GM21619 (cell line): ENCODE data around the gene IGIP.

Experiments
- ATAC-seq: cut with Tn5 transposase; IDR thresholded peaks from one replicate; pipeline ENCODE4 v1.9.1; 2021; ENCODE audit not compliant: unreplicated experiment

Gene IGIP

DNA sequence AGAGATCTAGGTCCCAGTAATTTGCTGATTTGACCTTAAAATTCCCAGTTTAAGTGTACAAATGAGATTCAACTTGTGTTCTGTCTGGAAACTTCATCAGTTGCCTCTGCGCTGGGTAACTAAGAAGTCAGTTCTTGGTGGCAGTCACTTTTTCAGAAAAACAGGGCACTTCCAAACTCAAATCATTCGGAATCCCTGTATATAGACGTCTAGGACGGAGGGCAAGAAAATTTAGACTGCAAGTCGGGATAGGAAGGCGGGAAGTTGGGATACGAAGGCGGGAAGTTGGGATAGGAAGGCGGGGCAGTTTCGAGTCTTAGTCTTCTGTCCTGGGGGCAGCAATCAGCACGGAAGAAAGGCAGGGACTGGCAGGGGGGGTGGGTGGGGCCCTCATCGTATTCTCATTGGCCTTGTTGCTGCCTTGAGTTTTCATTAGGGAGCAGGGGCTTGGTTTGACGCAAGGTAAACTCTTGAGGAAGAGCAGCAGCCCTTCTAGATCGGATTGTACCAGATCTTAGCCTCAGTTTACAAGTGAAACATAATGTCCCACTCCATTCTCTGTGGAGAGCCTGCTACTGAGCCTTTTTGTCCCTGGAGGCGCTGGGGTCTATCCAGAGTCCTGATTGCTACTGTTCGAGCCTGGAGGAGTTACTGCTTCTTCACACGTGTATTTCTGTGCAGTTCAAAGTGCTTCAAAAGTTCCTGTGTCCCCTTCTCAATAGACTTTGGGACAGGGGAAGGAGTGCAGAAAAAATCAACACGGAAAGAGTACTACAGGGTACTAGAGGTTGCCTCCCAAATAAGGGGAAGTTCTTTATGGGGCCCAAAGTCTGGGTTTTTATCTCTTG is 14.5 kb upstream of the IGIP start:
- no peak for ATAC-seq

DNA sequence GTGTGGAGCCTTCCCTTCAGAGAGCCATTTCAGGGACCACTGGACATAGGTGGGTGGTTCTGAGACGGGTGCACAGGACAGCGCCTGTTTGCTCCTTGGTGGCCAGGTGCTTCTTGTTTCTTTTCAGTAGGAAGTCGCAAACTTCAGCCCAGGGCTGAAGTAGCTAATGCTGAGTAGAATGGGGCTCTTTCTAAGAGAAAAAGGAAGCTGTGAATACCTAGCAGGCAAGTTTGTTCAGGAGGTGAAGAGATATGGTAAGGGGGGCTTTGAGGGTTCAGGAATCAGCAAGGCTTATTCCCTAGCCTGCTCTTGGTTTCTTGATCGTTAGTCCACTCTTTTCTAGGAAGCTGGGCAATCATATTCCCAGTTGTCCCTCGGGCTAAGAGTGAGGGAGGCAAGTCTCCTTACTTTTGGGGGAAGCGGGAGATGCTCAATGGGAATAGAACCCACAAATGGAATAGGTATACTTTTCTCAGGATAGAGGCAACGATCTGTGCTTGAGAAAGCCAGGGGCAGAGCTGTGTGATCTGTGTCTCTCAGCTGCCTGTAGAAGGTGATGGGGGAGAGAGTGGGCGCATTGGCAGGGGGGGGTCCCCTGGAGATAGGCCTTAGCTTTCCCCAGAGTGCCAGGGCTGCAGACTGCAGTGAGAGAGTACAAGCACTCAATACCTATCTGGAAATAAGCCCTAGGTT is 13.7 kb upstream of the IGIP start:
- ATAC-seq: no peak

DNA sequence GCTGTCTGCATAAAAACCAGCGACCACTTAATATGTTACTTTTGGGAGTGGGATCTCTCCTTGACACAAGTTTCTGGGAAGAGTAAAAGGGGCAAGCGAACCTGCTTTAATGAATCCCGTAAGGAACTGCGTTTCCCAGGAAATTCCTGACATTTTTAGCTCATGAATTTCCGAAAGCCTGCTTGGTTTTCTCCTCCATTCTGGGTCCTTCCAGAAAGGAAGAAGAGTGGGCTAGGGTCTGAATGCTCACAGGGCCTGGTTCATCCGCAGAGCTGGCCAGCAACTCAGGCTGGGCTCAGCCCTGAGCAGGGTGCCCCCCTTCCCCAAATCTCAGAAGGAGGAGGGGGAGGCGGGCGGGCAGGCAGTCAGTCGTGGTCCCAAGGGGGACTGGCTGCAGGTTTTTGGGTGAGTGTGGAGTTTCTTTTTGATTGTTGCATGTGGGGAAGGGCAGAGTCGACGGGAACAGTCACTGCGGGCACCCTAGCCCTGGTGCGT is 13.0 kb upstream of the IGIP start:
- ATAC-seq: no peak

DNA sequence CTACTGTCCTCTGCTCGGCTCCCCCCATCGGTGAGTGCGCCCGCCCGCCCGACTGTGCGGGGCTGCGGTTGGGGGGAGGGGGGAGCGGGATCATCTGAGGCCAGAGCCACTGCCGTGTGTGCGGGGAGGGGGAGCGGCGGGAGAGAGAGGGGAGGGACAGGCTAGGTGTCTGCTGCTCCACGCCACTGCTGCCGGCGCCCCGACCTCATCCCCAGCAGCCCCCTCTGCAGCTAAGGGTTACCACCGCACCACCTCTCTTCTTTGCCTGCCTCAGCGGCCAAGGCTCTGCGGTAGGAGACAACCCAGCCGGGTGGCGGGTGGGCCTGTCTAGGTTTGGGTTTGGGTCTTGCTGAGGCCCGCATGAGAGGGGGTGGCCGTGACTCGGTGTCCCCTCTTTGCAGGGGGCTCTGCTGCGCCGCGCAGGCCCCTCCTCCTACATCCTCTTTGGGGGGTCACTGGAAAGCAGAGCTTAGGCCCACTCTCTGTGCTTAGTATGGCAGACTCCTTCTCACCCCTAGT is 12.5 kb upstream of the IGIP start:
- peak; percentile 1 for ATAC-seq

DNA sequence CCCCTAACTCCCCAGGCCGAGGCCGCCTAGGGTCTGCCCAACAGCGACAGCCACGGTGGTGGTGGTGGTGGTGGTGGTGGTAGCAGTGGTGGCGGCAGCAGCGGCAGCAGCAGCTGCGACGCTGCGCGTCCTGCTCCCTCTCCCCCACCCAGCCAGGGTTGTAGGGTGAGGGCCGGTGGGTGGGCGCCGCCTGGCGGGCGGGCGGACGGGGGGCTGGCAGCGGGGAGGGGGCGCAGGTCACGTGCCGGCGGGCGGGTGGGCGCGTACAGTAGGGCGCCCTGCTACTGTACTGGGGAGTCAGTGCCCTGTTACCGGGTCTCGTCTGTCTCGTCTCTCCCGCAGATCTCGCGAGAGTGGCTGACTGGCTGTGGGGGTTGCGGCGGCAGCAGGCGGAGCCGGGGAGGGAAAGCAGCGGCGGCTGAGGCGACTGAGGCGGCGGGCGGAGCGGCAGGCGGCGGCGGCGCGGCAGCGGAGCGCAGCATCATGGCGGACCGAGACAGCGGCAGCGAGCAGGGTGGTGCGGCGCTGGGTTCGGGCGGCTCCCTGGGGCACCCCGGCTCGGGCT is 12.0 kb upstream of the IGIP start, which contains the start of gene PURA:
Gene PURA (plus strand): TSS at position 411 of the 565 bp plus-strand sequence. CDS start 73 bp downstream, at position 484.
- peak; percentile 90 for ATAC-seq

DNA sequence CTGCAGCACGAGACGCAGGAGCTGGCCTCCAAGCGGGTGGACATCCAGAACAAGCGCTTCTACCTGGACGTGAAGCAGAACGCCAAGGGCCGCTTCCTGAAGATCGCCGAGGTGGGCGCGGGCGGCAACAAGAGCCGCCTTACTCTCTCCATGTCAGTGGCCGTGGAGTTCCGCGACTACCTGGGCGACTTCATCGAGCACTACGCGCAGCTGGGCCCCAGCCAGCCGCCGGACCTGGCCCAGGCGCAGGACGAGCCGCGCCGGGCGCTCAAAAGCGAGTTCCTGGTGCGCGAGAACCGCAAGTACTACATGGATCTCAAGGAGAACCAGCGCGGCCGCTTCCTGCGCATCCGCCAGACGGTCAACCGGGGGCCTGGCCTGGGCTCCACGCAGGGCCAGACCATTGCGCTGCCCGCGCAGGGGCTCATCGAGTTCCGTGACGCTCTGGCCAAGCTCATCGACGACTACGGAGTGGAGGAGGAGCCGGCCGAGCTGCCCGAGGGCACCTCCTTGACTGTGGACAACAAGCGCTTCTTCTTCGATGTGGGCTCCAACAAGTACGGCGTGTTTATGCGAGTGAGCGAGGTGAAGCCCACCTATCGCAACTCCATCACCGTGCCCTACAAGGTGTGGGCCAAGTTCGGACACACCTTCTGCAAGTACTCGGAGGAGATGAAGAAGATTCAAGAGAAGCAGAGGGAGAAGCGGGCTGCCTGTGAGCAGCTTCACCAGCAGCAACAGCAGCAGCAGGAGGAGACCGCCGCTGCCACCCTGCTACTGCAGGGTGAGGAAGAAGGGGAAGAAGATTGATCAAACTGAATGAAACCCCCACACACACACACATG is 11.2 kb upstream of the IGIP start:
- ATAC-seq: peak; percentile 35

DNA sequence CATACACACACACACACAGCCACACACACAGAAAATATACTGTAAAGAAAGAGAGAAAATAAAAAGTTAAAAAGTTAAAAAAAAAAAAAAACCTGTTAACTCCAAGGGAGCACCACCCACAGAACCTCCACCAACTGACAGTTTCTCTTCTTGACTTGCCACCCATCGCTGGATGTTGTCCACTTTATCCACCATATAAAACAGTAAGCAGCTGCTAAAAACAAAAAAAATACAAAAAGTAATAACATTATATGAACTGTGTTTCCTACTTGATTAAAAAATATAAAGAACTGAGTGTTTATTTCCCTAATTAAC is 10.6 kb upstream of the IGIP start:
- no peak for ATAC-seq

DNA sequence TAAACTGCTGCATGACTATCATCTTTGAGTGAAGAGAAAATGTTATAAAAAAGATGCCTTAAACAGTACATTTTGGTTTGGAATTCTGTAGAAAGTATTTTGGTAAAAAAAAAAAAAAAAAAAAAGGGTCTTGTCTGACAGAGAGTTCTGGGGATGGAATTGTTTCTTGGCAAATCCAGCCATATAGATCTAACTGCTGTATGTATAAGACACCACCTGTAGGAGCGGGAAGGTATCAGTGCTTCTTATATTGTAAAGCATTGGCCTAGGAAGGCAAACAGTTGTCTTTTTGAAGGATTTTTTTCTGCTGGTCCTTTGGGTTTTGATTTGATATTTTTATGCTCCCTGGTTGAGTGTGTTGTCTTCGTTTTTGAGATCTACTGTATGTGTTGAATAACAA is 9.0 kb upstream of the IGIP start:
- no peak for ATAC-seq

DNA sequence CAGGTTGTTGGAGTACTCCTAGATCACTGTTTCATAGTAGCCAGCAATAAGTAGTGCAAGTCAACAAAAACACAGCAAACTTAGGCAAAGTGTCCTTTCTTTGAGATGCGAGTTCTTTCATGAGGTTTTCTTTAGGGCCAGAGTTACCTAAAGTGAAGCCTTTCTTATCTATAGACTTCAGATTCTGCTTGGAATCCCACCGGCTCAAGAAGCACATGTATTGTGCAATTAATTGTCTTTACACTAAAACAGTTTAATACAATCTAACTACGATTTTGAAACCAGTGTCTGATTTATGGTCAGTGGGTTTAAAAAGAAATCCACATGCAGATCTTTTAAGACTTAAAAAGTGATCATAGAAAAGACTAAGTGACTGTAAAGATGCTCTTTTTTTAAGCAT is 8.2 kb upstream of the IGIP start:
- no peak for ATAC-seq

DNA sequence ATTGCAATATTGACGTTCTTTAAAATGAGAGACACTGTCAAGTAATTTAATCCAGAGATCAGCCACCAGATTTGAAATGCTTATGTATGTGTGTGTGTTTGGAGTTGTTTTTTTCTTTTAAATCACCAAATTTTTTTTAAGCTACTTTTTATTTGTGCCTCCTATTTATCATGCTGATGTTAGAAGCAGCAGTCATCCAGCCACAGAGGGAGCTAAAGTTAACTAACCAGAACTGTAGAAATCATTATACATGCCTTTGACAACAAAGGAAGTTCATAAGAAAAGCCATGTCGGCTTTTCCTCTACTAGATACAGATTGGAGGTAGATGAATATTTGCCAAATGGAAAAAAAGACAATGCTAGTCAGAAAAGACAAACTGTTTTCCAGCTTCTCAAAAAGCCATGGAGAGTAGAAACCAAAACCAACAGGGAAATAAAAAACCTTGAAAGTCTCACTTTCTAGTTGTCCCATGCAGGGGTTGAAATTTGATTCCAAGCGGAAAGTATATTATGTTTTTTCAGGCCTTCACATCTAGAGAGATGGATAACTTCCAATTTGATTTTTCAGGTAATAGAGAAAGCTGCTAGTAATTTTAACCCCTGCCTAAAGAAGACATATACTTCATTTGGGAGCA is 7.3 kb upstream of the IGIP start:
- no peak for ATAC-seq

DNA sequence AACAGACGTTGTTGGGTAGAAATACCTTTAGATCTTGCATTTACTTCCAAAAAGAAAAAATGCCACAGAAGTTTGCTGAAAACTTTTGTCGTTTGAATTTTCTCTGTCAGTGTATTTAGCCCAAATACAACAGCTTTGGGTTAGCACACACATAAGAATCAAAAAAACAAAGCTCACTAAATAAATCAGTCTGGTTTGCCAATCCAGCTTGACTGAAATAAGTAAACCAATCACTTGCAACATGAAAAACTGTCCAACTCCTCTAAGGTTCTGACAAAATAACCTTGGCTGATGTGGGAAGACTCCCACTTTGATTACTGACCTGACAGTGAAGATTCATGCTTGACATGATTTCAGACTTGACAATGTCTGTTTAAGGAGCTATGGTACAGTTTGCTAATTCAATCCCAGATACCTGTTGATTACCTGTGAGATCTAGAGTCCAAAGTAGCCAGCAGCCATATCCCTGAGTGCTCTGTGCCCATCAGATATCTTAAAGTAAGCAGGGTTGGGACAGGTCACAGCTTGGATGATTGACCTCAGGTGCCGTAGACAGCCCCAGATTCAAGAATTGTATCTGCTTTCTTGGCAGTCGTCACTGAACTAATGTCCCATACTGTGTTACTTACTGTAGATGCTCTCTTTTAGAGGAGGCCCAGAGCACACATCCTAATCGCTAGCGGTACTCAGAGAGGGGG is 727 bp downstream of the IGIP start:
- no peak for ATAC-seq

DNA sequence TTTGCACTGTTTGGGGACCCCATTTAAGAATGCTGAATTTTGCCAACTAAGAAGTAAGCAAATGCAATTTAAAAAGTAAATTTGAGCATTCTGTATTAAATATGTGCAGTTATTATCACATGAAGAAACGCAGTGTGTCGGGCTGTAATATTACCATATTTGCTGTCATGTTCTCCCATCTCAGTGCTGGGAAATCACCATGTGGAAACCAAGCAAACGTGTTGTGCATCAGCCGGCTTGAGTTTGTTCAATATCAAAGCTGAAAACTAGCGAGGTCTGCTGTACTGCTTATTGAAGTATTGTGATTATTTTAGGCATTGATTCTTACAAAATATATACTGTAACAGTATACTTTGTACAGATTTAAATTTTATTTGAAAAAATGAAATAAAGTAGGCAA is 2.6 kb downstream of the IGIP start:
- no peak for ATAC-seq

DNA sequence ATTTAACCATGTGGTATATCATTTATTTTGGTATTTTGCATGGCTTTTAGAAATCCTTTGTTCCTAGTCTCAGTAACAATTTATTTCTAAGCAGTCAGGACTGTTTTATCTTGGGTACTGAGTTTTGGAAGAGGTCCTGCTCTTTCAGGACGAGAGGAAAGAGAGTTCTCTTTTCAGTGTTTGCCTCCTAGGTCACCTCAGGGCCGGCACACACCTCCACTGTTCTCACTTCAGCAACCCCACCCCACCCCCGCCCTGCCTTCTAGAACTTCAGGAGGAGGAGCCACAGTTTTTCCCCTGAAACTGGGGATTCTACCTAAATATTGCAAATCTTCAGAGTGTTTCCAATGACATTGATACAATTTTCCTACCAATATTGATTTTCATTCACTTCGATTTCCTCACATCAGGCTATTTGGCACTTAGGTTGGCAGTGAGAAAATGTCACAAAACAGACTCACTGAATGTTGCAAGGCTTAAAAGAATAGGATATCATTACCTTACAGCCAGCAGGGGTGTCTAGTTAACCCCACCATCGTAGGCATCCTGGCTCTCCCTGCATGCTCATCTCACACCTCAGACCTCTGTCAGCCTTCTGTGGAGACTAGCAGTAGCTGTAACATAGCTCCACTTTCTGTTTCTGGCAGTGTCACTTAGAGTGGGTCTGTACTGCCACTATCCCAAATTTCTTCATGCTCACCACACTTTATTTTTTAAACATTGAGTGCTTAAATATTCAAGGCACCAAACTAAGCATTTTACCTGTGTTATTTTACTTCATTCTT is 5.4 kb downstream of the IGIP start:
- no peak for ATAC-seq

DNA sequence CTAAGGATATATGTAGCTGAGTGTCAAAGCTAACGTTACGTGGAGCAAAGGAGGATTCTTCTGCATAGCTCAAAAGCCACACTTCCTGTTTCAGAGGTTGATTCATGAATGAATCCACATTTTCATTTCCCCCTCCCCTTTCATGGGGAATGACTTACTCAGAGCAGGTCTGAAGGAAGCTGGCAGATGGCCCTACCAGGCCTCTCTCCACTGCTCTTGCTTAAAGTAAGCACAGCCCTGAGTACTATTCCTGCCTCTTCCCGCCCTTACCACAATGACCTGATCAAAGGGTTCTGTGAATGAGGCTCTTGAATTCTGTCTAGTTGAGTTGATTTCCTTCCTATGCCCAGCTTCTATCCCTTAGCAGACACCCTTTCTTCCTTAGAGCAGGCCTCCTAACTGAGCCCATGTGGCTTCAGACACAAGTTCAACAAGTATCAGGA is 6.3 kb downstream of the IGIP start:
- ATAC-seq: no peak

DNA sequence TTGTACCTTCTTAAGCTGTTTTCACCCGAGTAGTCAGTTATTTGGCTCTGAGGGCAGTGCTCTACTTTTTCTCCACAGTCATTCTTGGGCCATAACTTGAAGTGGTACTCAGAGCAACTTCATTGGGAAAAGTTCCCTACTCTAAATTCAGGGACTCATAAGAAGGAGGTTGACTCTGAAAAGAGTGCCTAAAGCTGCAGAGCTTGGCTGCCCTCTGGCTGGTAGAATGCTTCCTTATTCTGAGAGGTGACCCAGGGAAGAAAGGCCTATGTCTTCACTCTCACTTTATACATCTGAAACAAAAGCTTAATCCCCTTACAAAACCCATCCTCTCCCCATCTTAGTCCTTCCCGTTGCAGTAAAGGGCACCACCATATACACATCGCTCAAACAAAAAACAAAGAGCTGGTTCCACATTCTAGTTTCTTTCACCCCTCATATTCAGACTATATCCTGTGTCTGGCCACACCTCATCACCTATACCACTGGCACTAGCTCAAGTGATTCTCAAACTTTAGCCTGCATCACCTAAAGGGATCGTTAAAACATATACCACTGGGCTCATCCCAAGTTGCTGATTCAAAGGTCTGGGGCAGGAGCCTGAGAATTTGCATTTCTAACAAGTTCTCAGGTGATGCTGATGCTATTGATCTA is 7.9 kb downstream of the IGIP start:
- no peak for ATAC-seq

DNA sequence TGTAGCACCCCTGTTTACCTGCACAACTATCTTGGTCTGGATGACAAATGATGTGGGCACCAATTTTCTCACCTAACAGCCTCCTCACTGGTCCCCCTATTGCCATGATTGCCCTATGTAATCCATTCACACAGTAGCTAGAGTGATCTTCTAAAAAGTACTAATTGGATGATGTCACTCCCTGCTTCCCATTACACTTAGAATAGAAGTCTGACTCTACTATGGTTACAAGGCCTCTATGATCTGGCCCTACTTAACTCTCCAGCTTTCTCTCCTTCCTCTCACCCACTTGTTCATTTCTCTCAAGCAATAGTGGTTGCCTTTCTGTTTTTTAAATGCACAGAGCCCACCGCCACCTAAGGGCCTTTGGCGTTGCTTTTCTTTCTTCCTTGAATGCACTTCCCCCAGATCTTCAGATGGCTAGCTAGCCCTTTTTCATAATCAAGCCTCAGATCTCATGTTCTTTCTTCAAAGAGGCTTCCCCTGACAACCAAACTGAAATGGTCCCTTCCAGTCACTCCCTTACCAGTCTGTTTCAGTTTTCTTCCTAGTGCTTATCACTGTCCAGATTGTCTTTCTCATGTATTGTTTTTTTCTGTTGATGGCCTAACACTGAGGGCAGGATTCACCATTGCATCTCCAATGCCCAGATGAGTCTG is 8.7 kb downstream of the IGIP start:
- ATAC-seq: no peak

DNA sequence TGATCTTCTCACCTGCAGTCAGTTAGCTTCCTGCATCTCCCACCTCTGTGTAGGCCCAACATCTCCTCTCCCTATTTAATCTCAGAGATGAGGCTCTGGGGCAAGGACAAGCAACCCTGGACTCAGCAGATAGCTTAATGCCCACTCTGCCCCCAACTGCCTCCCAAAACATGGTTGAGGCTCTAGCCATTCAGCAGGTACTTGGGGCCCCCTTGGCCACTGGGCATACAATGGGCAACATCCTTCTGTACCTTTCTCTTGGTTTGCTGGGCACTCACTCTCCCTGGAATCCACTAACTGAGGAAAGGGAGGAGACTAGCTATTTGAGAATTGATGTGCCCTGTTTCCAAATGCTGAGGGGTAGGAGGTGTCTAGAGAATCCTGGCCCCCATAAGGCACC is 9.4 kb downstream of the IGIP start:
- no peak for ATAC-seq

DNA sequence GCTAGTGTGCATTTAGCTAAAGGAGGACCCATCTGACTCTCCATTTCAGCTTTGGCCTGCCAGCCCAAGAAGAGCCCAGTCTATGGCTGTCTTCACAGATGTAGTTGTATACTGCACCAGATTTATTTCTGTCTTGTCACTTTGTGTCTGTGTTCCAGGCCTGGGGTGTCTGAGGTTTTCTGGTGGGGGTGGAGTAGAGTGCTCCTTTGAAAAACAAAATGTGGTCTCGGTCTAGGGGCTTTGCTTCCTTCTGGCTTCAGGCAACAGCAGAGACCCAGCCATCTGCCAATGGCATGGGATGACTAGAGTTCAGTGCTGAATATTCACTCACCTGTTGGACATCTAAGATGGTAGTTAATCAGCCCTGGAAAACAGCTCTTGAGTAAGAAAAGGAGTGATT is 10.9 kb downstream of the IGIP start:
- no peak for ATAC-seq
